OCI-LY3 (cell line): ENCODE measurements around the gene CCDC34.

Source experiments
- H2AFZ ChIP-seq: fragments of 200-600, 300-600 bp; shearing (Covaris generic); 2 replicates; pipeline ENCODE4 v1.6.0; 2014; ENCODE audit warnings: antibody characterized with exemption, low read depth, low read length
- H3K27ac ChIP-seq: fragments of 200-600, 300-600 bp; sonication (generic); 2 replicates; pipeline ENCODE4 v1.5.1; 2014; ENCODE audit warnings: mild to moderate bottlenecking, low read length, moderate library complexity, mixed read lengths
- H3K27me3 ChIP-seq: fragments of 200-600, 300-600 bp; sonication (generic); 2 replicates; pipeline ENCODE4 v1.6.1; 2014; ENCODE audit warnings: low read depth, low read length, mixed read lengths
- H3K36me3 ChIP-seq: fragments of 200-600, 300-600 bp; sonication (generic); replicated peaks from 2 replicates; pipeline ENCODE3; 2014; ENCODE audit warnings: low read depth, low read length, mixed read lengths
- H3K4me1 ChIP-seq: fragments of 300-600, 200-600 bp; sonication (generic); 2 replicates; pipeline ENCODE4 v1.6.1; 2014; ENCODE audit warnings: low read length, mixed read lengths
- H3K4me2 ChIP-seq: fragments of 200-600, 300-600 bp; sonication (generic); 2 replicates; pipeline ENCODE4 v1.6.1; 2014; ENCODE audit warnings: low read length, mixed read lengths
- H3K4me3 ChIP-seq: fragments of 300-600, 200-600 bp; sonication (generic); 2 replicates; pipeline ENCODE4 v1.5.1; 2014; ENCODE audit warnings: antibody characterized with exemption, mild to moderate bottlenecking, low read length, moderate library complexity
- H3K79me2 ChIP-seq: fragments of 300-600, 200-600 bp; shearing (Covaris generic); 2 replicates; pipeline ENCODE4 v1.6.1; 2014; ENCODE audit warnings: mild to moderate bottlenecking, low read length, mixed read lengths
- H3K9ac ChIP-seq: fragments of 300-600, 200-600 bp; shearing (Covaris generic); 2 replicates; pipeline ENCODE4 v1.6.0; 2014; ENCODE audit warnings: mild to moderate bottlenecking, low read length, moderate library complexity
- H3K9me3 ChIP-seq: fragments of 200-600, 300-600 bp; shearing (Covaris generic); 2 replicates; pipeline ENCODE4 v1.6.1; 2014; ENCODE audit warnings: low read length, mixed read lengths; ENCODE audit not compliant: insufficient read depth
- H4K20me1 ChIP-seq: fragments of 200-600, 300-600 bp; sonication (generic); 2 replicates; pipeline ENCODE4 v1.6.1; 2016; ENCODE audit warnings: low read length, mixed read lengths; ENCODE audit not compliant: insufficient read depth
- EZH2phosphoT487 ChIP-seq: fragments of 200-600 bp; shearing (Covaris generic); IDR thresholded peaks from 2 replicates; pipeline ENCODE4 v1.6.1; 2018; ENCODE audit warnings: antibody characterized with exemption, mixed run types, low read depth
- TF ChIP-seq, protein P1 (sequence below): fragments of 200-600, 300-600 bp; sonication (generic); IDR thresholded peaks from 2 replicates; pipeline ENCODE4 v1.5.1; 2014; ENCODE audit warnings: antibody characterized with exemption, low read length, low read depth

CCDC34 gene

DNA sequence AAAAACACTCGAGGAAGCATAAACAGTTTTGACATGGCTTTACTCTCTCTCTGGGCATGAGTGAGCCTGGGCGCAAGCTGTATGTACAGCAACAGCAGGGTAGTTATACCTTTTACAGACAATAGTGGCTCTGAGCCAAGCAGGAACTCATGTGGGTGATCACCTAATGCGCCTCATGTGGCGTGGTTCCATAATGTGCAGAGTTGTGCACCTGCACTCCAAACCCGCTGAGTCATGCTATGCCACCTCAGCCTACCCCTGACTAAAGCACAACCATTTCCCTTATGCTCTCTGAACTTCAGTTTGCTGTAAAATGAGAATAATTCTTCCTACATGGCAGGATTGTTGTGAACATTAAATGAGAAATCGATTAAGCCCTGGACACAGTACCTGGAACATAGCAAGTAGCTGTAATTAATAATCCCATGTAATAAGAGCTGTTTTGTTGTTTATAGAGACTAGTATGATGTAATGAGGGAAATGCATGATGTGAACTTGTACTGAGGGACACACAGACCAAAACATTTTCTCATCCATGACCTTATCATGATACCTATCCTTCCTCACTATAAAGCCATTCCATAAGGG lies 71.6 kb downstream of the CCDC34 start:
- Histone ChIP-seq H3K4me2 (no peak overlapping the region), H2AFZ (no peak overlapping the region), H3K9ac (no peak overlapping the region), H4K20me1 (no peaks in the 10 kb centered on the region), H3K4me1 (peaks cover 4% of the 10 kb centered on the region; the same call in 1 of the 2 replicates), H3K27ac (no peak overlapping the region), H3K36me3 (peaks cover 15% of the 10 kb centered on the region), H3K27me3 (no peaks in the 10 kb centered on the region), H3K4me3 (no peak overlapping the region), H3K79me2 (no peaks in the 10 kb centered on the region), H3K9me3 (peaks cover 28% of the 10 kb centered on the region)
- TF ChIP-seq, protein P1, sequence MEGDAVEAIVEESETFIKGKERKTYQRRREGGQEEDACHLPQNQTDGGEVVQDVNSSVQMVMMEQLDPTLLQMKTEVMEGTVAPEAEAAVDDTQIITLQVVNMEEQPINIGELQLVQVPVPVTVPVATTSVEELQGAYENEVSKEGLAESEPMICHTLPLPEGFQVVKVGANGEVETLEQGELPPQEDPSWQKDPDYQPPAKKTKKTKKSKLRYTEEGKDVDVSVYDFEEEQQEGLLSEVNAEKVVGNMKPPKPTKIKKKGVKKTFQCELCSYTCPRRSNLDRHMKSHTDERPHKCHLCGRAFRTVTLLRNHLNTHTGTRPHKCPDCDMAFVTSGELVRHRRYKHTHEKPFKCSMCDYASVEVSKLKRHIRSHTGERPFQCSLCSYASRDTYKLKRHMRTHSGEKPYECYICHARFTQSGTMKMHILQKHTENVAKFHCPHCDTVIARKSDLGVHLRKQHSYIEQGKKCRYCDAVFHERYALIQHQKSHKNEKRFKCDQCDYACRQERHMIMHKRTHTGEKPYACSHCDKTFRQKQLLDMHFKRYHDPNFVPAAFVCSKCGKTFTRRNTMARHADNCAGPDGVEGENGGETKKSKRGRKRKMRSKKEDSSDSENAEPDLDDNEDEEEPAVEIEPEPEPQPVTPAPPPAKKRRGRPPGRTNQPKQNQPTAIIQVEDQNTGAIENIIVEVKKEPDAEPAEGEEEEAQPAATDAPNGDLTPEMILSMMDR, result no peak
- TF ChIP-seq EZH2phosphoT487, result no peak

DNA sequence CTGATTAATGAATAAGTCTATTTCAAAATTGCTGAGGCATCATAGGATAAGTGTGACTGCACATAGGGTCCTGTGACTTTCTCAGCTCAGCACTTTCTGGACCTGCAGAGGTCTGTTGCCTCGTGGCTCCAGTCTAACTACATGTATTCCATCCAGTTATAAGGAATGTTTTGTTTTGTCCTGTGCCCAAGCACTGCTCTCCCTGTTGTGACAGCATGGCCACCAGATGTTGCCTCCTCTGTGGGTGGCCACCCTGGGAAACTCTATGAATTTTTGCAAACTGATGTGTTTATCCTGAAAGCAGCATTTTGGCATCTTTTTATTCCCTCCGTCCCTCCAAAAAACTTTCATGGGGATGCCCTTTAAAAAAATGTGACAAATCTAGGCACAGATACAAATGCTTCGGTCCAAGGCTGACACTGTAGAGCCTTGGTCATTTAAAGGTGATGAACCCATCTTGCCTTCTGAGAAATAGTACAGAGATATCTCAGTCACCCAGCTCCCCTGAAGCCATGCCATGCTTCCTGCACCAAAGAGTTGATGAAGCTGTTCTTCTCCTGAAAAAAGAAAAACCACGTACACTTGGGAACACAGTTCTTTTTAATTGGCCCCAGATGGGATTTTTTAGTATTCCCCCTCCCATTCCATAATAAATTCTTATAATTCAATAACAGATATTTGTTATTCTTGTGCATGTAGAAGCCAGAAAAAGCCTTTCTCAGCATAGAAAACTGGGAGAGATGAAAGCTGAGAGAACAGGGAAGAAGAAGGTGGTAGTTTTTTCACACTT lies 72.6 kb downstream of the CCDC34 start:
- H4K20me1 ChIP-seq, result no peaks in the 10 kb centered on the region
- H3K9me3 ChIP-seq, result peaks cover 28% of the 10 kb centered on the region
- TF ChIP-seq EZH2phosphoT487, result no peak
- TF ChIP-seq, protein P1, result no peak
- no peak overlapping the region for H2AFZ ChIP-seq
- H3K4me1 ChIP-seq, result no peaks in the 10 kb centered on the region
- no peak overlapping the region for H3K4me2 ChIP-seq
- no peak overlapping the region for H3K27ac ChIP-seq
- no peak overlapping the region for H3K4me3 ChIP-seq
- no peaks in the 10 kb centered on the region for H3K27me3 ChIP-seq
- H3K79me2 ChIP-seq, result no peaks in the 10 kb centered on the region
- H3K9ac ChIP-seq, result no peak overlapping the region
- peaks cover 15% of the 10 kb centered on the region for H3K36me3 ChIP-seq
